Endothelial cell of umbilical vein (primary cell): ENCODE results near the gene OR7A5. TPM values are rescaled to one million over a fixed set of nuclear protein-coding genes. Genes with fewer than 3 reads are reported as not detected.

Experiments used
- BruUV-seq: library from RNA; stranded (reverse); fragments of 400-500 nt; replicated peaks from 2 replicates; lab custom pipeline; 2021; lab: Mats Ljungman, UMichigan
- CTCF ChIA-PET: fragments of 300-600, 350-600 bp; sonication (Branson Sonifier 250); formaldehyde crosslinking; loops from one replicate; lab custom pipeline; 2021; ENCODE audit warnings: antibody characterized with exemption, inconsistent platforms; lab: Charles Lee
- POLR2A ChIA-PET: fragments of 300-600, 350-600 bp; sonication (Branson Sonifier 250); formaldehyde crosslinking; loops from one replicate; lab custom pipeline; 2021; ENCODE audit warnings: antibody characterized with exemption, inconsistent platforms; lab: Charles Lee
- DNase-seq: peaks from one replicate; pipeline ENCODE4 v3.0.0-alpha.2; 2011; ENCODE audit warnings: low read depth, low spot score
- FAIRE-seq: peaks from 2 replicates; lab custom pipeline; 2011; peaks lifted over from hg19 to GRCh38; lab: Jason Lieb, UNC
- H2AFZ ChIP-seq: 2 replicates; pipeline ENCODE4 v1.6.0; 2012; ENCODE audit warnings: low read depth, low read length, control low read depth, inconsistent platforms
- H3K27ac ChIP-seq: 2 replicates; pipeline ENCODE4 v1.5.1; 2011; ENCODE audit warnings: low read depth, mild to moderate bottlenecking, control low read depth, low read length, moderate library complexity; ENCODE audit not compliant: insufficient read depth
- H3K27me3 ChIP-seq, 2 experiments: 2 replicates each; pipeline versions ENCODE4 v1.6.0 to v1.6.1; 2011; ENCODE audit warnings: low read length in 2 of 2, mixed read lengths in 1 of 2; ENCODE audit not compliant: control insufficient read depth in 2 of 2, insufficient read depth in 2 of 2
- H3K36me3 ChIP-seq, 2 experiments: 2 replicates in 1 of 2; 3 replicates in 1 of 2; pipeline ENCODE4 v1.5.1; 2011; ENCODE audit warnings: low read length in 2 of 2, mild to moderate bottlenecking in 1 of 2, moderate library complexity in 1 of 2; ENCODE audit not compliant: control insufficient read depth in 2 of 2, insufficient read depth in 2 of 2; ENCODE audit errors: extremely low read depth in 1 of 2
- H3K4me1 ChIP-seq: 3 replicates; pipeline ENCODE4 v1.5.1; 2011; ENCODE audit warnings: mild to moderate bottlenecking, low read length; ENCODE audit not compliant: control insufficient read depth, insufficient read depth; ENCODE audit errors: extremely low read depth
- H3K4me2 ChIP-seq: 2 replicates; pipeline ENCODE4 v1.6.1; 2011; ENCODE audit warnings: low read length, control low read depth, mixed read lengths; ENCODE audit not compliant: insufficient read depth
- H3K4me3 ChIP-seq, 3 experiments: fragments of 200-600 bp in 1 of 3; sonication (generic), shearing (Covaris generic) in 1 of 3; replicated peaks in 1 of 3; 2 replicates each; pipeline ENCODE4 v1.5.1; 2011 to 2016; ENCODE audit warnings: control low read depth in 3 of 3, low read length in 3 of 3, mild to moderate bottlenecking in 2 of 3, inconsistent platforms in 1 of 3, low read depth in 1 of 3, moderate library complexity in 1 of 3; ENCODE audit not compliant: insufficient read depth in 1 of 3
- H3K79me2 ChIP-seq: 2 replicates; pipeline ENCODE4 v1.6.0; 2012; ENCODE audit warnings: low read length, inconsistent platforms; ENCODE audit not compliant: control insufficient read depth, insufficient read depth
- H3K9ac ChIP-seq: replicated peaks from 2 replicates; pipeline ENCODE3; 2011; ENCODE audit warnings: low read length, control low read depth; ENCODE audit not compliant: insufficient read depth; ENCODE audit errors: extremely low read depth
- H3K9me1 ChIP-seq: replicated peaks from 3 replicates; pipeline ENCODE4 v1.6.0; 2011; ENCODE audit warnings: mild to moderate bottlenecking, low read length; ENCODE audit not compliant: control insufficient read depth, insufficient read depth; ENCODE audit errors: extremely low read depth
- H3K9me3 ChIP-seq: replicated peaks from 2 replicates; pipeline ENCODE4 v1.5.1; 2012; ENCODE audit warnings: low read length, inconsistent platforms; ENCODE audit not compliant: control insufficient read depth, insufficient read depth
- H4K20me1 ChIP-seq: replicated peaks from 2 replicates; pipeline ENCODE3; 2011; ENCODE audit warnings: mild to moderate bottlenecking, low read length; ENCODE audit not compliant: control insufficient read depth, insufficient read depth; ENCODE audit errors: extremely low read depth
- EZH2 ChIP-seq: IDR thresholded peaks from 2 replicates; pipeline ENCODE4 v1.6.1; 2012; ENCODE audit warnings: borderline replicate concordance, low read depth, mild to moderate bottlenecking, moderate library complexity, low read length, inconsistent platforms; ENCODE audit not compliant: severe bottlenecking
- FOS ChIP-seq: IDR thresholded peaks from 2 replicates; pipeline ENCODE4 v1.6.1; 2011; ENCODE audit warnings: mild to moderate bottlenecking, low read length, moderate library complexity, borderline replicate concordance; ENCODE audit not compliant: insufficient read depth
- GATA2 ChIP-seq: IDR thresholded peaks from 2 replicates; pipeline ENCODE4 v1.7.0; 2011; ENCODE audit warnings: low read depth, mild to moderate bottlenecking, moderate library complexity, mixed read lengths, low read length; ENCODE audit not compliant: insufficient read length, insufficient read depth
- POLR2A ChIP-seq: IDR thresholded peaks from 2 replicates; pipeline ENCODE4 v1.6.1; 2012; ENCODE audit warnings: low read depth, mild to moderate bottlenecking, control low read depth, low read length
- dilution Hi-C: fragments of 300-500 bp; cut with MboI; formaldehyde crosslinking; loops from one replicate; pipeline ENCODE4 v1.15.0; 2019; ENCODE audit warnings: low sequenced_read_pairs; ENCODE audit not compliant: extremely low pct_ligation_motif_present
- intact Hi-C: fragments of 100-400 bp; cut with micrococcal nuclease; formaldehyde crosslinking; loops from one replicate; pipeline ENCODE4 v1.10.0; 2022
- polyA plus RNA-seq, 4 experiments: library from polyadenylated mRNA; depleted of rRNA in 3 of 4; stranded (reverse) in 3 of 4; unstranded in 1 of 4; fragments of >200 nt; gene quantifications; 2 replicates each; pipeline versions ENCODE4 v1.2.1 to v1.2.3, GENCODE V29; 2011 to 2012; ENCODE audit warnings: missing spikeins in 1 of 4
- total RNA-seq: library from RNA; stranded (reverse); gene quantifications from 2 replicates; pipeline ENCODE4 v1.2.3, GENCODE V29; 2021
- TF ChIP-seq, protein P1 (sequence below): IDR thresholded peaks from 2 replicates; pipeline ENCODE4 v1.6.1; 2011; ENCODE audit not compliant: insufficient read depth, insufficient read length
- TF ChIP-seq, protein P2 (sequence below), 2 donors: IDR thresholded peaks; 1 replicate in 1 of 2; 2 replicates in 1 of 2; pipeline ENCODE4 v1.5.1; 2011; ENCODE audit warnings: low read length in 2 of 2, mild to moderate bottlenecking in 2 of 2, moderate library complexity in 2 of 2, control low read depth in 1 of 2, inconsistent platforms in 1 of 2, low read depth in 1 of 2; ENCODE audit not compliant: insufficient read depth in 1 of 2; ENCODE audit errors: extremely low read depth in 1 of 2

Gene OR7A5
- total and polyA plus RNA-seq, 2 donors (not counting 3 experiments of a cell fraction or from before 2014, with no cell fraction given): not detected

- no peaks in the 10 kb centered on the region for H4K20me1 ChIP-seq
- no peaks in the 10 kb centered on the region for H3K79me2 ChIP-seq
- no peak overlapping the region for H3K4me3 ChIP-seq
- BruUV-seq: no TSS peak
- no peaks in the 10 kb centered on the region for H3K9me3 ChIP-seq
- no peaks in the 10 kb centered on the region for H3K27me3 ChIP-seq
- dilution Hi-C loops: no loop called here
- DNase-seq (no peak), FAIRE-seq (no peak)
- CTCF ChIA-PET: interaction anchor here (0.7 kb wide), 1 partner anchor 90 kb away, joined by 3 read pairs; the partner anchor contains the start of gene OR7A17
- no peak overlapping the region for H3K4me2 ChIP-seq
- H3K9me1 ChIP-seq: no peaks in the 10 kb centered on the region
- no peak for TF ChIP-seq FOS
- TF ChIP-seq POLR2A: no peak
- TF ChIP-seq, protein P1, sequence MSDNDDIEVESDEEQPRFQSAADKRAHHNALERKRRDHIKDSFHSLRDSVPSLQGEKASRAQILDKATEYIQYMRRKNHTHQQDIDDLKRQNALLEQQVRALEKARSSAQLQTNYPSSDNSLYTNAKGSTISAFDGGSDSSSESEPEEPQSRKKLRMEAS: no peak
- TF ChIP-seq, protein P2, sequence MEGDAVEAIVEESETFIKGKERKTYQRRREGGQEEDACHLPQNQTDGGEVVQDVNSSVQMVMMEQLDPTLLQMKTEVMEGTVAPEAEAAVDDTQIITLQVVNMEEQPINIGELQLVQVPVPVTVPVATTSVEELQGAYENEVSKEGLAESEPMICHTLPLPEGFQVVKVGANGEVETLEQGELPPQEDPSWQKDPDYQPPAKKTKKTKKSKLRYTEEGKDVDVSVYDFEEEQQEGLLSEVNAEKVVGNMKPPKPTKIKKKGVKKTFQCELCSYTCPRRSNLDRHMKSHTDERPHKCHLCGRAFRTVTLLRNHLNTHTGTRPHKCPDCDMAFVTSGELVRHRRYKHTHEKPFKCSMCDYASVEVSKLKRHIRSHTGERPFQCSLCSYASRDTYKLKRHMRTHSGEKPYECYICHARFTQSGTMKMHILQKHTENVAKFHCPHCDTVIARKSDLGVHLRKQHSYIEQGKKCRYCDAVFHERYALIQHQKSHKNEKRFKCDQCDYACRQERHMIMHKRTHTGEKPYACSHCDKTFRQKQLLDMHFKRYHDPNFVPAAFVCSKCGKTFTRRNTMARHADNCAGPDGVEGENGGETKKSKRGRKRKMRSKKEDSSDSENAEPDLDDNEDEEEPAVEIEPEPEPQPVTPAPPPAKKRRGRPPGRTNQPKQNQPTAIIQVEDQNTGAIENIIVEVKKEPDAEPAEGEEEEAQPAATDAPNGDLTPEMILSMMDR (IDR thresholded peaks at IDR 0.05; ENCODE audit: extremely low read depth in 1 of 2, insufficient read depth in 1 of 2, low read depth in 1 of 2, low read length in 2 of 2): no peak
- TF ChIP-seq GATA2: no peak
- no peak for TF ChIP-seq EZH2
- no peak overlapping the region for H3K9ac ChIP-seq
- intact Hi-C loops: no loop called here
- H3K27ac ChIP-seq: no peak overlapping the region
- no peak overlapping the region for H2AFZ ChIP-seq
- POLR2A ChIA-PET: no interaction called here
- H3K36me3 ChIP-seq: no peaks in the 10 kb centered on the region
- no peaks in the 10 kb centered on the region for H3K4me1 ChIP-seq
These were observed 39.0 kb downstream of the OR7A5 start for GRCh38 chr19:14796021-14796420.
